HK-2 (cell line): ENCODE measurements around the gene UNC119.

Experiments used
- DNase-seq: peaks from one replicate; pipeline ENCODE4 v3.0.0-alpha.2; 2018; ENCODE audit not compliant: unreplicated experiment

UNC119 gene

DNA sequence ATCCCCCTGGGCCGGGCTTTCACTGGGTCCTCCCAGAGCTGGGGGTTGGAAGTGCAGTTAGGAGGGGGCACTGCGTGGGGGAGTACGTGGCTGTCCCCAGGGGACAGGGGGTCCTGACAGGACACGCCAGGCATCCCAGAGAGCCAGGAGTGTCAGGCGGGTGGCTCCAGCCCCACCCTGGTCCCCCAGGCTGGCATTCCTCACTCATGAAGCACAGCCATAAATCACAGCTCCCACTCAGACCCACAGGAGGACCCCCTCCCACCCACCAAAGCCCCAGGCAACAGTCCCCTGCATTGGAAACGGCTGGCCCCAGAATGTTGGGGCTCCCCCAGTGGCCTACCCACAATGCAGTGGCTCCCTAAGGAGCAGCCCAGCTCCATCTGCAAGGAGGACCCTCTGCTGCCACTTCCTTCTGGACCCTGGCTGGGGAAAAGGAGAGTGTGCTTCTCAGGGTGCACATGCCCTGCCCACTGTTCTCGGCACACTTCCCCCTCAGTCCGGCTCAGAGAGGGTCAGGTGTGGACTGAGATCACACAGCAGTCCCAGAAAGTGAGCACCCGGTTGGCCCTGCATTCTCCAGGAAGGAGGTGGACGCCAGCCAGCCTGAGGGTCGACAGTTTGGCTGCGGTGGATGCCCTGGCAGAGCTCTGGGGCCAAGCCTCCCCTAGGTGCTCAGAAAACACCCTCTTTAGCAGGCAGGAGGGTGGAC, 53.6 kb downstream of the UNC119 start:
- DNase-seq: no peak

DNA sequence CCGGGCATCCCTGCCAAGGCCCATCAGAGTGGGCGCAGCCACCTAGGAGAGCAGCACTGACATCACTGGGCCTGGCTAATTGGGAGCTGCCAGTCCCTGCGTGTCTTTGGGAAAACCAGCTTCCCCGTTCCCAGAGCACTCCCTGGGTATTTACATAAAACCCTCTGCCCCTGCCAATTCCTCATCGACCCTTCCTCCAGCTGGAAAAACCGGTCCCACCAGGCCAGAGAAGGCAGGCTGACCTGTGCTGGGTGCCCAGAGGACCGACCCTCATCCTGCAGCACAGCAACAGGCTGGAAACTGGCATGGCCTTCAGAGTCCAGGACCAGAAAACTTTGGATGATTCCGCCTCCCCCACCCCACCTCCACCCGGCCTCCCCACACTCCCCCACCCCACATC, 54.5 kb downstream of the UNC119 start:
- no peak for DNase-seq
